Measurements from ENCODE around the gene RMRP.

RMRP gene

GRCh38 chr9:35619800-35620158 lies 38.0 kb downstream of the RMRP start:
- no peaks in the 10 kb centered on the region for H3K36me3 ChIP-seq (ENCODE audit: low read depth)
- no peak overlapping the region for H3K27ac ChIP-seq (ENCODE audit: poor library complexity, severe bottlenecking)
- TF ChIP-seq, protein P1, sequence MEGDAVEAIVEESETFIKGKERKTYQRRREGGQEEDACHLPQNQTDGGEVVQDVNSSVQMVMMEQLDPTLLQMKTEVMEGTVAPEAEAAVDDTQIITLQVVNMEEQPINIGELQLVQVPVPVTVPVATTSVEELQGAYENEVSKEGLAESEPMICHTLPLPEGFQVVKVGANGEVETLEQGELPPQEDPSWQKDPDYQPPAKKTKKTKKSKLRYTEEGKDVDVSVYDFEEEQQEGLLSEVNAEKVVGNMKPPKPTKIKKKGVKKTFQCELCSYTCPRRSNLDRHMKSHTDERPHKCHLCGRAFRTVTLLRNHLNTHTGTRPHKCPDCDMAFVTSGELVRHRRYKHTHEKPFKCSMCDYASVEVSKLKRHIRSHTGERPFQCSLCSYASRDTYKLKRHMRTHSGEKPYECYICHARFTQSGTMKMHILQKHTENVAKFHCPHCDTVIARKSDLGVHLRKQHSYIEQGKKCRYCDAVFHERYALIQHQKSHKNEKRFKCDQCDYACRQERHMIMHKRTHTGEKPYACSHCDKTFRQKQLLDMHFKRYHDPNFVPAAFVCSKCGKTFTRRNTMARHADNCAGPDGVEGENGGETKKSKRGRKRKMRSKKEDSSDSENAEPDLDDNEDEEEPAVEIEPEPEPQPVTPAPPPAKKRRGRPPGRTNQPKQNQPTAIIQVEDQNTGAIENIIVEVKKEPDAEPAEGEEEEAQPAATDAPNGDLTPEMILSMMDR (IDR thresholded peaks at IDR 0.05; ENCODE audit: poor library complexity, severe bottlenecking), result no peak
- no peaks in the 10 kb centered on the region for H3K4me1 ChIP-seq (ENCODE audit: insufficient read depth, poor library complexity, severe bottlenecking)
- peaks cover 6% of the 10 kb centered on the region for H3K27me3 ChIP-seq (ENCODE audit: insufficient read depth, poor library complexity, severe bottlenecking)
- no peak overlapping the region for H3K4me3 ChIP-seq (ENCODE audit: severe bottlenecking)
- no peaks in the 10 kb centered on the region for H3K9me3 ChIP-seq (ENCODE audit: severe bottlenecking)
- ATAC-seq (ENCODE audit: low read depth) (no peak), DNase-seq (ENCODE audit: low spot score) (no peak)

DNA sequence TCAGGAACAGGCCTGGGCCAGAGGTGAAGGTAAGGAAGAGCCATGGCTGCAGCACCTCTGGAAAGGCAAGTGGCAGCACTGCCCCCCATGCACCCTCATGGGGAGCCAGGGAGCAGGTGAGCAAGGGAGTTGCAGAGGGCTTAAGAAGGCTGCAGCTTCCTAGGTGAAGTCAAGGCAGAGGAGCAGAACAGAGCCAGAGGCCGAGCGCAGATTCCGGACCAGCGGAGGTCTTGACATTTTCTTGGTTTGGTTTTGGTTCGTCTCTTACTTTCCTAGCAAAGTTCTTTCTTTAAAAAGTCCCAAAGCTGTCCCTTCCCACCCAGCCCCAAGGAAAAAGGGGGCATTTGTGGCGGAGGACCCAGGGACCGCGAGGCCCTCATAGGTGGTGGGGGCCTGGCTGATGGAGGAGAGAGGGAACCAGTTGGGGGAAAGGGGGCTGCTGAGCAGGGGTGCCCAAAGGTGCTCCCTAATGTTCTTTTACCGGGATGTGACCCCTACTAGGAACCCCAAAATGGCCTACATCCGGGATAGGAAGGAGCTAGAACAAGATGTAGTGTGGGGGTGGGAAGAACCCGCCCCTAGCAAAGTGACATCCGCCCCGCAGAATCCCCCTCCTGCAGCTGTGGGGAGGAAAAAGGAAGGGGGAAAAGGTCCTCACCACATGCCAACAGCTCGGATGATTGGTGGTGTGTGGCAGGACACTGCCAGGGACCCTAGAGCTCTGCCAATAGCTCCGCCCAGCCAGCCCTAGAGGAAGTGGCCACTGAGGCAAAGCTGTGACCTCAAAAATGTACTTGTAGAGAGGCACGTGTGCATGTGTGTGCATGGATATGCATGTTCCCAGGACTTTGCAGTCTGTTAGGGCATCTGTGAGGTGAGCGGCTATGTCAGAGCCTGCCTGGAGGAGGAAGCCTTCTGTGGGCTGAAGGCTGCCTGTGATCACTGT lies 38.7 kb downstream of the RMRP start:
- Histone ChIP-seq H3K27me3 (ENCODE audit: insufficient read depth, poor library complexity, severe bottlenecking) (peaks cover 6% of the 10 kb centered on the region), H3K27ac (ENCODE audit: poor library complexity, severe bottlenecking) (no peak overlapping the region), H3K4me1 (ENCODE audit: insufficient read depth, poor library complexity, severe bottlenecking) (no peaks in the 10 kb centered on the region), H3K4me3 (ENCODE audit: severe bottlenecking) (no peak overlapping the region), H3K9me3 (ENCODE audit: severe bottlenecking) (no peaks in the 10 kb centered on the region), H3K36me3 (ENCODE audit: low read depth) (no peaks in the 10 kb centered on the region)
- no peak for ATAC-seq (ENCODE audit: low read depth)
- no peak for DNase-seq (ENCODE audit: low spot score)
- TF ChIP-seq, protein P1 (IDR thresholded peaks at IDR 0.05; ENCODE audit: poor library complexity, severe bottlenecking), result no peak

- Histone ChIP-seq H3K9me3 (ENCODE audit: severe bottlenecking) (no peaks in the 10 kb centered on the region), H3K4me3 (ENCODE audit: severe bottlenecking) (no peak within 1 kb of the TSS), H3K27ac (ENCODE audit: poor library complexity, severe bottlenecking) (no peak within 1 kb of the TSS), H3K4me1 (ENCODE audit: insufficient read depth, poor library complexity, severe bottlenecking) (no peaks in the 10 kb centered on the region), H3K27me3 (ENCODE audit: insufficient read depth, poor library complexity, severe bottlenecking) (peaks cover 6% of the 10 kb centered on the region), H3K36me3 (ENCODE audit: low read depth) (no peaks in the 10 kb centered on the region)
- DNase-seq (ENCODE audit: low spot score), result no peak
- TF ChIP-seq, protein P1 (IDR thresholded peaks at IDR 0.05; ENCODE audit: poor library complexity, severe bottlenecking), result no peak
- no peak for ATAC-seq (ENCODE audit: low read depth)
Measured at GRCh38 chr9:35618325-35618727, 39.5 kb downstream of the RMRP start, which contains the start of gene CD72. CD72 (minus strand) TSS chr9:35618413; CDS start chr9:35618303, 110 bp downstream.

- Histone ChIP-seq H3K9me3 (ENCODE audit: severe bottlenecking) (no peaks in the 10 kb centered on the region), H3K27ac (ENCODE audit: poor library complexity, severe bottlenecking) (no peak overlapping the region), H3K36me3 (ENCODE audit: low read depth) (no peaks in the 10 kb centered on the region), H3K4me1 (ENCODE audit: insufficient read depth, poor library complexity, severe bottlenecking) (no peaks in the 10 kb centered on the region), H3K4me3 (ENCODE audit: severe bottlenecking) (no peak overlapping the region), H3K27me3 (ENCODE audit: insufficient read depth, poor library complexity, severe bottlenecking) (peaks cover 6% of the 10 kb centered on the region)
- DNase-seq (ENCODE audit: low spot score), result no peak
- TF ChIP-seq, protein P1 (IDR thresholded peaks at IDR 0.05; ENCODE audit: poor library complexity, severe bottlenecking), result no peak
- no peak for ATAC-seq (ENCODE audit: low read depth)
Measured at GRCh38 chr9:35617548-35617947, 40.3 kb downstream of the RMRP start.

Measured in RWPE2 (cell line).